Subcutaneous abdominal adipose tissue (tissue), 5 donors: Measurements from ENCODE around the gene PLEKHA6.

ENCODE experiments used
- H3K27ac ChIP-seq: one replicate; pipeline ENCODE4 v1.7.0; 2013; ENCODE audit warnings: low read depth, mild to moderate bottlenecking, inconsistent platforms, low read length, moderate library complexity
- H3K27me3 ChIP-seq, 5 donors: one replicate each; pipeline ENCODE4 v1.7.0; 2013; ENCODE audit warnings: low read length in 5 of 5, inconsistent platforms in 1 of 5; ENCODE audit not compliant: control insufficient read depth in 5 of 5, insufficient read depth in 4 of 5
- H3K36me3 ChIP-seq, 5 donors: one replicate each; pipeline ENCODE4 v1.7.0; 2013; ENCODE audit warnings: low read length in 5 of 5; ENCODE audit not compliant: control insufficient read depth in 5 of 5, insufficient read depth in 5 of 5
- H3K4me1 ChIP-seq, 5 donors: one replicate each; pipeline ENCODE4 v1.7.0; 2013; ENCODE audit warnings: low read length in 5 of 5, mild to moderate bottlenecking in 3 of 5, moderate library complexity in 1 of 5; ENCODE audit not compliant: control insufficient read depth in 5 of 5, insufficient read depth in 5 of 5
- H3K4me3 ChIP-seq, 5 donors: one replicate each; pipeline ENCODE4 v1.7.0; 2013; ENCODE audit warnings: low read length in 5 of 5, low read depth in 1 of 5
- H3K9ac ChIP-seq, 5 donors: one replicate each; pipeline ENCODE4 v1.7.0; 2013; ENCODE audit warnings: low read length in 5 of 5, mild to moderate bottlenecking in 4 of 5, moderate library complexity in 3 of 5
- H3K9me3 ChIP-seq, 5 donors: one replicate each; pipeline ENCODE4 v1.7.0; 2013; ENCODE audit warnings: low read length in 5 of 5; ENCODE audit not compliant: control insufficient read depth in 5 of 5
- donor health status: healthy.
- donor health status: healthy.
- donor health status: healthy.
- donor health status: healthy.
- donor health status: healthy.

Gene PLEKHA6

DNA sequence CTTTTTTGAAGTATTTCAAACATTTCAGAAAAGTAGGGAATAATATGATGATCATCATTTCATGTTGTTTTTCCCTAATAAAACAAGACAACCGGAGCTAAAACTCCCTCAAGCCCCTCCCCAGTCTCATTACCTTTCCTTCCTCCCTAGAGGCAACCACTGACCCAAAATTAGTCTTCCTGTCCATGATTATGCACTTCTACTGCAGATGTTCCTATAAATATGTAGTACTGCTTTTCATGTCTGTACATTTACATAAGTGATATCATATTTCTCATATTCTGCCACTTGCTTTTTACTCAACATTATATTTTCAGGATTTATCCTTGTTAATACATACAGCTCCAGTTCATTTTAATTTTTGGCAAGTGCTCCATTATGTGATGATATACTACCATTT is 87.2 kb downstream of the PLEKHA6 start:
- Histone ChIP-seq H3K27ac (no peak overlapping the region), H3K36me3 (peaks cover 0 to 4% (median 0%) of the 10 kb centered on the region in 5 donors), H3K4me3 (no peak overlapping the region), H3K9ac (no peak overlapping the region), H3K4me1 (peaks cover 4 to 38% (median 30%) of the 10 kb centered on the region in 5 donors), H3K27me3 (no peaks in the 10 kb centered on the region), H3K9me3 (no peaks in the 10 kb centered on the region)

- Histone ChIP-seq H3K36me3 (peaks cover 0 to 4% (median 0%) of the 10 kb centered on the region in 5 donors), H3K9ac (no peak overlapping the region), H3K27me3 (no peaks in the 10 kb centered on the region), H3K4me3 (no peak overlapping the region), H3K27ac (no peak overlapping the region), H3K4me1 (peaks cover 4 to 40% (median 33%) of the 10 kb centered on the region in 5 donors), H3K9me3 (no peaks in the 10 kb centered on the region)
Measured at GRCh38 chr1:204271970-204272369, 87.8 kb downstream of the PLEKHA6 start.

DNA sequence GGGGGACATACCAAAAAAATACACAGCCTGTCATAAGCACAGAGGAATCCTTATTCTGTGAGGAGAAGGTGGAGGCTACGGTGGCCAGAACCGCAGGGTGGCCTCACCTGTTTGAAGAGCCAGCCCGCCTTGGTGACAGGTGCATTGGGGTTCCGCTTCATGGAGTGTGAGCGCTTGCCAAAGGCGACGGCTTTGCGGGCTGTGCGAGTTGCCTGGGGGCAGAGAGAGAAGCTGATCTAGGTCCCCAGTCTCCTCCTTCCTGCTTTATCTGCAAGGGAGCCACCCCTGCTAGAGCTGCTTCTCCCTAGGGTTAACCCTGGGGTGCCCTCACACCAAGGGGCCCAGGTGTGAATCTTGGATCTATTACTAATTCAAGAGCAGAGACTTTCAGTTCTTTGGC is 91.6 kb downstream of the PLEKHA6 start:
- H3K4me3 ChIP-seq: no peak overlapping the region
- no peaks in the 10 kb centered on the region for H3K9me3 ChIP-seq
- H3K27me3 ChIP-seq: no peaks in the 10 kb centered on the region
- H3K4me1 ChIP-seq: peaks cover 7 to 48% (median 34%) of the 10 kb centered on the region in 5 donors
- H3K9ac ChIP-seq: no peak overlapping the region
- peaks cover 0 to 4% (median 0%) of the 10 kb centered on the region in 5 donors for H3K36me3 ChIP-seq
- no peak overlapping the region for H3K27ac ChIP-seq

DNA sequence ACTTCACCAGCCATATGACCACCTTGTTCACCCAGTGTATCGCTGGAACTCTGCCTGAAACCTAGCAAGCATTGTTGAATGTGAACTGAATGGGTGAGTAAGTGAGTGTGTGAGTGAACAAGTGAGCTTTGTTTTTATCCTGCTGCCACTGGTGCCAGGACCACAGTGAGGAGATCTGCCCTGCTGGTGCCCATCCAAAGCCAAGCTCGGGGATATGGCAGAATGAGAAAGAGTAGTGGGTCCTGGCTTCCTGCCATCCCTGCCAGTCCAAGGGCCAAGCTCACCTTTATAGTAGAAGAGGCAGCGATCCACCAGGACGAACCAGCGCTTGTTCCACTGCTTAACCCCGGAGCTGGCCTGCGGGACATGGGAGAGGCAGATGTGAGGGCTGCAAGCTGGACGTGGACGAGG is 92.5 kb downstream of the PLEKHA6 start:
- Histone ChIP-seq H3K9me3 (no peaks in the 10 kb centered on the region), H3K4me3 (no peak overlapping the region), H3K9ac (peak overlapping the region in 1 of 5 donors; percentile 2), H3K4me1 (peaks cover 7 to 39% (median 28%) of the 10 kb centered on the region in 5 donors), H3K36me3 (peaks cover 0 to 4% (median 0%) of the 10 kb centered on the region in 5 donors), H3K27ac (no peak overlapping the region), H3K27me3 (no peaks in the 10 kb centered on the region)

DNA sequence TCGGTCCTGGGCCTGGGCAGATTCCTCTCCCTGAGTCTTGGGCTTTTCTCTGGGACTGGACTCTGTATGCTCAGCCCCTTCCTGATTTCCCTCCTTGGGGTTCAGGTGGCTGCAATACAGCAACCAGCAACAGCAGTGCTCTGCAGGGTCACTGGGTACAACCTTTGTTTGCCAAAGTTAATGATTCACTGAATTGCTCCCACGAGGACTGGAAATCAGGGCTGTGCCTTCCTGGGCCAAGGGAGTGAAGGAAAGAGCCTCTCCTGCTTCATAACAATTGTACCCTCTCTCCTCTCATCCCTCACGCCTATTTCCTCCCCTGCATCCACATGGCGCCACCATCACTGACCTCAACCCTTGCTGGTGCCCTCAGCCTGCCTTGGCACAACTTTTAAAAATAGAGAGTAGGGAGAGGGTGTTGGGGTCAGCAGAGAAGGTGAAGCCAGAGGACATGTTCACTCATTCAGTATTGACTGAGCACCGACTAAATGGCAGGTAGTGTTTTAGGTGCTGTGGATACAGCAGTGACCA is 93.2 kb downstream of the PLEKHA6 start:
- Histone ChIP-seq H3K36me3 (peaks cover 0 to 5% (median 0%) of the 10 kb centered on the region in 5 donors), H3K9ac (peak overlapping the region in 1 of 5 donors; percentile 2), H3K4me1 (peaks cover 7 to 37% (median 28%) of the 10 kb centered on the region in 5 donors), H3K9me3 (no peaks in the 10 kb centered on the region), H3K4me3 (no peak overlapping the region), H3K27ac (no peak overlapping the region), H3K27me3 (no peaks in the 10 kb centered on the region)

DNA sequence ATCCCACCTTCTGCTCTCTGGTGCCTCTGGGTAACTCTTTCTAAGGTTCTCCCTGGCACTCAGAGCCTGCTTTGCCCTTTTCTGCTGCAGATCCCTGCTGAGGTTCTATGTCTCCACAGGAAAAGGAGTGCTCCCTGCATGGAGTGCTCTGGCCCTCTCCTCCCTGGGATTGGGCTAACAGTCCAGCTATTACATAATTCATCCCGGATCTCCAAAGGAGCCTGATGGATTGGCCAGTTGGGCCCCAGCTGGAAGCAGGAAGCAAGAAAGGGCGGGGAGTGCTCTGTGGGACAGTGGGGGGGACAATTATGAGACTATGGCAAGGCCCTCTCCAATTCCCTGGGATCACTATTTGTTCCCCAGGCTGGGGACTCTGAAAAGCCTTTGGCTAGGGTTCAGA is 94.1 kb downstream of the PLEKHA6 start:
- no peaks in the 10 kb centered on the region for H3K9me3 ChIP-seq
- peaks cover 7 to 37% (median 28%) of the 10 kb centered on the region in 5 donors for H3K4me1 ChIP-seq
- no peak overlapping the region for H3K4me3 ChIP-seq
- no peak overlapping the region for H3K9ac ChIP-seq
- peaks cover 0 to 6% (median 0%) of the 10 kb centered on the region in 5 donors for H3K36me3 ChIP-seq
- no peak overlapping the region for H3K27ac ChIP-seq
- no peaks in the 10 kb centered on the region for H3K27me3 ChIP-seq

- H3K4me1 ChIP-seq: peaks cover 7 to 37% (median 28%) of the 10 kb centered on the region in 5 donors
- H3K9ac ChIP-seq: no peak overlapping the region
- H3K36me3 ChIP-seq: peaks cover 0 to 2% (median 0%) of the 10 kb centered on the region in 5 donors
- H3K9me3 ChIP-seq: no peaks in the 10 kb centered on the region
- H3K27ac ChIP-seq: no peak overlapping the region
- no peaks in the 10 kb centered on the region for H3K27me3 ChIP-seq
- H3K4me3 ChIP-seq: no peak overlapping the region
Measured at GRCh38 chr1:204264805-204265204, 94.9 kb downstream of the PLEKHA6 start.

GRCh38 chr1:204263254-204263910 is 96.3 kb downstream of the PLEKHA6 start:
- H3K9me3 ChIP-seq: no peaks in the 10 kb centered on the region
- H3K4me3 ChIP-seq: no peak overlapping the region
- no peaks in the 10 kb centered on the region for H3K27me3 ChIP-seq
- no peak overlapping the region for H3K27ac ChIP-seq
- peaks cover 7 to 37% (median 28%) of the 10 kb centered on the region in 5 donors for H3K4me1 ChIP-seq
- no peak overlapping the region for H3K9ac ChIP-seq
- H3K36me3 ChIP-seq: peaks cover 0 to 2% (median 0%) of the 10 kb centered on the region in 5 donors

DNA sequence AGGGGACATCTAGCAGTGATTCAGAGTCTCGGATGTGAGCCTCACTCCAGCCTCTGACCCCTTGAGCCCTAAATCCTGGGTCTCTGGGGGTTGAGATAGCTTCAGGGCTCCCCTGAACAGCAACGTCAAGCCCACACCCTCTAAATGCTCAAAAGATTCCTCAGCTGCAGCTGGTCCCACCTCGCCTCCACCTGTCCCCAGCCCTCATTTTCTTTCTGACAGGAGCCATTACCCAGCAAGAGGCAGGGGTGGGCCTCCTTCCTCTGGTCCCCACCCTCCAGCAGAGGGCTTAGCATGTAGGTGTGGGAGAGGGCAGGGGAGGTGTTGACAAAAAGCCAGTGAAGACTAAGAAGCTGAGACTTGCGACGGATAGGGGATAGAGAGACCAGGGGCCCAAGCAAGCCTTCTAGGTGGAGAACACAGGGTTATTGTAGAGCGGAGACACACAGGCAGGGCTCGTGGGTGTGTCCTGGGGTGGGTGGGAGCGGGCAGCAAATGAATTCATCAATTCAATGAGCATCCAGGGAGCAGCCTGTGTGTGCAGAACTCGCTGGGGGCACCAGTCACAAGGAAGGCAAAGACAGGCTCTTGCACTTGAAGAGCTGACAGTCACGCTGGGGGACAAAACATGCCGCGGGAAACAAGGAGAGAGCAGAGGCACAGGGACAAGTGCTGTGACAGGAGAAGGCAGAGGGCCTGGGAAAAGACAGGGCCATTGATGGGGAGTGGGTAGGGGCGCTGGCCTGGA is 97.0 kb downstream of the PLEKHA6 start:
- Histone ChIP-seq H3K9me3 (no peaks in the 10 kb centered on the region), H3K36me3 (peaks cover 0 to 2% (median 0%) of the 10 kb centered on the region in 5 donors), H3K4me3 (no peak overlapping the region), H3K4me1 (peaks cover 7 to 37% (median 28%) of the 10 kb centered on the region in 5 donors), H3K27ac (no peak overlapping the region), H3K27me3 (no peaks in the 10 kb centered on the region), H3K9ac (no peak overlapping the region)
